K562 (cell line): ENCODE measurements around the gene LDB1. TPM values are rescaled to one million over a fixed set of nuclear protein-coding genes. Genes with fewer than 3 reads are reported as not detected.

ENCODE experiments used
- ATF7 ChIP-seq: fragments of 450-650 bp; IDR thresholded peaks from 2 replicates; pipeline ENCODE4 v1.7.1; 2014; ENCODE audit warnings: mild to moderate bottlenecking, moderate library complexity
- BRD9 ChIP-seq: fragments of 450-650 bp; IDR thresholded peaks from 2 replicates; pipeline ENCODE4 v1.6.1; 2018; ENCODE audit warnings: low read depth; ENCODE audit not compliant: partially characterized antibody
- CCNT2 ChIP-seq: IDR thresholded peaks from 2 replicates; pipeline ENCODE4 v1.6.1; 2011; ENCODE audit warnings: borderline replicate concordance, low read depth, mild to moderate bottlenecking, moderate library complexity, mixed read lengths, low read length; ENCODE audit not compliant: insufficient read length; ENCODE audit errors: extremely low read depth
- DACH1 ChIP-seq: fragments of 450-650 bp; IDR thresholded peaks from 2 replicates; pipeline ENCODE4 v1.6.1; 2018; ENCODE audit not compliant: partially characterized antibody
- MAX ChIP-seq: sonication (generic); formaldehyde crosslinking; IDR thresholded peaks from 2 replicates; pipeline ENCODE4 v1.9.0; 2022; ENCODE audit warnings: mild to moderate bottlenecking, missing genetic modification reagents
- NCOA1 ChIP-seq: fragments of 450-650 bp; IDR thresholded peaks from 2 replicates; pipeline ENCODE4 v1.6.1; 2016; ENCODE audit warnings: low read depth
- POLR2B ChIP-seq: fragments of 450-650 bp; IDR thresholded peaks from 2 replicates; pipeline ENCODE4 v1.6.1; 2018; ENCODE audit warnings: low read depth; ENCODE audit not compliant: partially characterized antibody
- SRF ChIP-seq, 2 experiments: fragments of 250-450, 450-650 bp in 1 of 2; sonication (Bioruptor Pico) in 1 of 2; sonication (generic) in 1 of 2; formaldehyde crosslinking; IDR thresholded peaks; 2 replicates each; pipeline versions ENCODE4 v1.5.0 to v1.5.1; 2020 to 2022; ENCODE audit warnings: mild to moderate bottlenecking in 1 of 2, missing genetic modification reagents in 1 of 2
- TAF1 ChIP-seq: IDR thresholded peaks from 2 replicates; pipeline ENCODE4 v1.6.1; 2011; ENCODE audit warnings: mild to moderate bottlenecking, low read length, moderate library complexity; ENCODE audit not compliant: insufficient read depth, control insufficient read depth, severe bottlenecking; ENCODE audit errors: extremely low read depth
- TRIM24 ChIP-seq, 2 experiments: fragments of 450-650 bp; IDR thresholded peaks; 2 replicates each; pipeline ENCODE4 v1.6.1; 2016
- polyA plus RNA-seq, 8 experiments: library from polyadenylated mRNA; depleted of rRNA in 4 of 8; stranded (reverse) in 5 of 8; unstranded in 3 of 8; fragments of >200 nt; fragmentation: Nextera tagmentation in 2 of 8; fragmentation: Illumina TruSeq in 1 of 8; extraction: Ambion mirVana in 2 of 8; extraction: Trizol in 1 of 8; gene quantifications; 2 replicates each; pipeline versions ENCODE4 v1.2.1 to v1.2.3, GENCODE V29; 2011 to 2014; ENCODE audit warnings: inconsistent platforms in 1 of 8, missing spikeins in 1 of 8
- total RNA-seq, 7 experiments: library from RNA; depleted of rRNA in 6 of 7; stranded (reverse); fragments of >200 nt in 6 of 7; fragmentation: Illumina TruSeq in 2 of 7; extraction: Trizol in 2 of 7; gene quantifications; 2 replicates each; pipeline versions ENCODE4 v1.2.1 to v1.2.3, GENCODE V29; 2011 to 2021; ENCODE audit warnings: low replicate concordance in 1 of 7
- TF ChIP-seq, protein P1 (sequence below), 3 experiments: fragments of 200-800 bp in 1 of 3; sonication (Bioruptor generic) in 1 of 3; sonication (generic) in 1 of 3; formaldehyde crosslinking in 1 of 3; IDR thresholded peaks; 2 replicates each; pipeline versions ENCODE4 v1.6.1 to v1.8.0; 2016 to 2022; ENCODE audit warnings: mild to moderate bottlenecking in 2 of 3, missing compliant biosample characterization in 2 of 3, missing genetic modification characterization in 2 of 3, missing genetic modification reagents in 1 of 3
- TF ChIP-seq, protein P2 (sequence below): fragments of 450-650 bp; IDR thresholded peaks from 2 replicates; pipeline ENCODE4 v1.6.1; 2017; ENCODE audit warnings: antibody characterized with exemption, mild to moderate bottlenecking
- TF ChIP-seq, protein P3 (sequence below): fragments of 250-450 bp; sonication (Bioruptor Pico); IDR thresholded peaks from 2 replicates; pipeline ENCODE4 v1.5.0; 2021; ENCODE audit warnings: mild to moderate bottlenecking, moderate library complexity

Gene LDB1
- total and polyA plus RNA-seq, 9 of the 15 experiments (the other 6 are each of a cell fraction or from before 2014, with no cell fraction given): 1.9 to 137 (median 105) TPM

DNA sequence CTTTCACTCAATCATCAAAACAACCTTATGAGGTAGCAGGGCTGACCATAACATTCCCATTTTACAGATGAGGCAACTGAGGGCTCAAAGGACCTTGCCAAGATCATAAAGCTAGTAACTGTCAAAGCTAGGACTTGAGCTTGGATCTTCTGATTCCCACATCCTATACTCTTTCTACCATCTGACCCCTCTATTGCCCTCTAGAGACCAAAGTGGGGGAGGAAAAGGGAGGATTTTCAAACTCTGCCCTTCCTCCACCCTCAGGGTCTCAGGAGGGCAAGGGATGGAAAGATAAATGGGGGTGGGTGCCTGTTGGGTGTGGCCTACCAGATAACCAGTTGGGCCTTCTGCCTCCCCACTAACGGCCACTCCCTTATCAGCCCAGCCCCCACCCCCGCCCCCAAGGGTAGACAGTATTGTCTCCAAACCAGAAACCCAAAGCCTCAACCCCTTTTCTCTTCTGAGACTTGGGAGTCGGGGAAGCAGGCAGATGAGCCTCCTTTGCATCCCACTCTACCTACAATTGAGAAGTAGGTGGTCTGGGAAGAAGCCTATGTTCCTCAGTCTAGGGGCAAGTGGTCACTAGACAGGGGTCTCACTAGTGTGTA, 7.9 kb downstream of the LDB1 start (continued):
- TF ChIP-seq, protein P1, sequence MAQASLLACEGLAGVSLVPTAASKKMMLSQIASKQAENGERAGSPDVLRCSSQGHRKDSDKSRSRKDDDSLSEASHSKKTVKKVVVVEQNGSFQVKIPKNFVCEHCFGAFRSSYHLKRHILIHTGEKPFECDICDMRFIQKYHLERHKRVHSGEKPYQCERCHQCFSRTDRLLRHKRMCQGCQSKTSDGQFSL (CRISPR knock-in tag; IDR thresholded peaks at IDR 0.05): peak; percentile 68
- TF ChIP-seq, protein P1 (tag; IDR thresholded peaks at IDR 0.05): peak in 1 of 2 experiments; percentile 45; a peak in 1 of 4 replicates
- peak in 1 of 2 experiments; percentile 59; a peak in 1 of 4 replicates for TF ChIP-seq SRF (CRISPR knock-in tag; IDR thresholded peaks at IDR 0.05)
- TF ChIP-seq ATF7: peak; percentile 37; the same call in 1 of the 2 replicates
- TF ChIP-seq, protein P2, sequence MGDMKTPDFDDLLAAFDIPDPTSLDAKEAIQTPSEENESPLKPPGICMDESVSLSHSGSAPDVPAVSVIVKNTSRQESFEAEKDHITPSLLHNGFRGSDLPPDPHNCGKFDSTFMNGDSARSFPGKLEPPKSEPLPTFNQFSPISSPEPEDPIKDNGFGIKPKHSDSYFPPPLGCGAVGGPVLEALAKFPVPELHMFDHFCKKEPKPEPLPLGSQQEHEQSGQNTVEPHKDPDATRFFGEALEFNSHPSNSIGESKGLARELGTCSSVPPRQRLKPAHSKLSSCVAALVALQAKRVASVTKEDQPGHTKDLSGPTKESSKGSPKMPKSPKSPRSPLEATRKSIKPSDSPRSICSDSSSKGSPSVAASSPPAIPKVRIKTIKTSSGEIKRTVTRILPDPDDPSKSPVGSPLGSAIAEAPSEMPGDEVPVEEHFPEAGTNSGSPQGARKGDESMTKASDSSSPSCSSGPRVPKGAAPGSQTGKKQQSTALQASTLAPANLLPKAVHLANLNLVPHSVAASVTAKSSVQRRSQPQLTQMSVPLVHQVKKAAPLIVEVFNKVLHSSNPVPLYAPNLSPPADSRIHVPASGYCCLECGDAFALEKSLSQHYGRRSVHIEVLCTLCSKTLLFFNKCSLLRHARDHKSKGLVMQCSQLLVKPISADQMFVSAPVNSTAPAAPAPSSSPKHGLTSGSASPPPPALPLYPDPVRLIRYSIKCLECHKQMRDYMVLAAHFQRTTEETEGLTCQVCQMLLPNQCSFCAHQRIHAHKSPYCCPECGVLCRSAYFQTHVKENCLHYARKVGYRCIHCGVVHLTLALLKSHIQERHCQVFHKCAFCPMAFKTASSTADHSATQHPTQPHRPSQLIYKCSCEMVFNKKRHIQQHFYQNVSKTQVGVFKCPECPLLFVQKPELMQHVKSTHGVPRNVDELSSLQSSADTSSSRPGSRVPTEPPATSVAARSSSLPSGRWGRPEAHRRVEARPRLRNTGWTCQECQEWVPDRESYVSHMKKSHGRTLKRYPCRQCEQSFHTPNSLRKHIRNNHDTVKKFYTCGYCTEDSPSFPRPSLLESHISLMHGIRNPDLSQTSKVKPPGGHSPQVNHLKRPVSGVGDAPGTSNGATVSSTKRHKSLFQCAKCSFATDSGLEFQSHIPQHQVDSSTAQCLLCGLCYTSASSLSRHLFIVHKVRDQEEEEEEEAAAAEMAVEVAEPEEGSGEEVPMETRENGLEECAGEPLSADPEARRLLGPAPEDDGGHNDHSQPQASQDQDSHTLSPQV: no peak; the same call in 1 of the 2 replicates
- 0 out of 2 replicates have a peak, but pooled peaks have one; percentile 27 for TF ChIP-seq MAX (CRISPR knock-in tag)
- peak; percentile 58 for TF ChIP-seq DACH1
- TF ChIP-seq TRIM24 (IDR thresholded peaks at IDR 0.05): peak in 1 of 2 experiments; percentile 87; a peak in 1 of 4 replicates
- TF ChIP-seq TAF1: peak; percentile 79
- TF ChIP-seq NCOA1: peak; percentile 85; the same call in 1 of the 2 replicates
- peak; percentile 55 for TF ChIP-seq POLR2B
- TF ChIP-seq BRD9: peak; percentile 60
- TF ChIP-seq CCNT2: peak; percentile 70
- TF ChIP-seq, protein P3, sequence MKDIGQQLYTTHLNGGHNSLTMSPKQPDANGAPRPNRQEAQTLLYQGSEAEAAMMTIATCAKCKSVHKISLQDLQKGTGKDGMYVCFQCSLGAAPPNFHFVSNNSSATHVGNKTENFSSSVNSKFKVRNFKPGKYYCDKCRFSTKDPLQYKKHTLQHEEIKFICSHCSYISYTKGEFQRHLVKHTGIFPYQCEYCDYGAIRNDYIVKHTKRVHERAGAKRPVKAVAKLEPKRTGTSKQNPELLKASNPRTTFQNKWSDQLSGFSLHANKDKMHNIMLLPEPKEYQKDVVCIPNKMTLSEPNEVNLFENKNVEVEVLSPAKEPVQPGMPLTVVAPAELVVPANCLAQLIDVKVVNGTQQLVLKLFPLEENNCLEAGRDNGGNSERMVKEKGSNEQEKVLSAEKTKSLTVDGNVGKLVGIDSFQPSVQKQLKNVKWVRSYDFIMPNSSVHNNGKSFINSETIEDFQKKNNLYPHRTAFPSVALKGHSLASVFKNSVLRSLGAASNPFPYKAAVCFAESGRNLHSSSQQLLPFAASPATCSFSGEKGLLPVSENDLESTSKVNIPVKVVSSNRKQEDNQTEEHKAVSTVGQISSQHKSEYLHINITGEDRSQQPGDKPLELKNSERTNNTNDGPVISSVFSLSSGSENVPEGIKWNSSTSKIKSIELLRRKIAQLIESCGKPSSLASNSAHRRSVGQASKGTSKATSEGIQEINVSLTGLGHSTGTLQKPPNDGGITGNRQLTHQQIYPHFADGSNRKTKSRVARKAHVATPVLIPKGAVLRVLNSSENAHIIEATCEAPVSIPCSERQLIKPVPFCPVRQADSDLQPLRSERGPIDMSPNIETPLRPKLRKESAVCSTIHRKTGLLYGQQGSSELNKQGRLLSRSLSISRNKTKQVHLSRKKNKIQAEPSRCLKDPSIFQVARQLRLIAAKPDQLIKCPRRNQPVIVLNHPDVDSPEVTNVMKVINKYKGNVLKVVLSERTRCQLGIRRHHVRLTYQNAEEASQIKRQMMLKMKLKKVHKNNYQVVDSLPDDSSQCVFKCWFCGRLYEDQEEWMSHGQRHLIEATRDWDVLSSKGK (CRISPR knock-in tag): no peak
